Measurements from ENCODE around the gene VAMP1. TPM values are rescaled to one million over a fixed set of nuclear protein-coding genes. Genes with fewer than 3 reads are reported as not detected.
"Not testable (repeated sequence)": the region's sequence is repeated elsewhere in the genome, so short reads cannot be mapped to it uniquely, and the experiment has no call there.

Gene VAMP1
- total and polyA plus RNA-seq, 12 donors, result 1.4 to 10.2 (median 3.0) TPM

- intact Hi-C loops (cut with DNase I), result loop anchor here in 4 of 10 donors (5.0 to 10.0 kb wide), 3 partner anchors 69 to 143 kb away; no protein-coding TSS in a partner anchor
- no peak overlapping the region for H3K4me3 ChIP-seq
- H3K9me3 ChIP-seq, result no peaks in the 10 kb centered on the region
- H3K27ac ChIP-seq, result no peak overlapping the region
- DNase-seq (no peak), ATAC-seq (no peak)
- H3K36me3 ChIP-seq, result peaks cover 0 to 35% (median 17%) of the 10 kb centered on the region in 9 donors
- TF ChIP-seq, protein P1, sequence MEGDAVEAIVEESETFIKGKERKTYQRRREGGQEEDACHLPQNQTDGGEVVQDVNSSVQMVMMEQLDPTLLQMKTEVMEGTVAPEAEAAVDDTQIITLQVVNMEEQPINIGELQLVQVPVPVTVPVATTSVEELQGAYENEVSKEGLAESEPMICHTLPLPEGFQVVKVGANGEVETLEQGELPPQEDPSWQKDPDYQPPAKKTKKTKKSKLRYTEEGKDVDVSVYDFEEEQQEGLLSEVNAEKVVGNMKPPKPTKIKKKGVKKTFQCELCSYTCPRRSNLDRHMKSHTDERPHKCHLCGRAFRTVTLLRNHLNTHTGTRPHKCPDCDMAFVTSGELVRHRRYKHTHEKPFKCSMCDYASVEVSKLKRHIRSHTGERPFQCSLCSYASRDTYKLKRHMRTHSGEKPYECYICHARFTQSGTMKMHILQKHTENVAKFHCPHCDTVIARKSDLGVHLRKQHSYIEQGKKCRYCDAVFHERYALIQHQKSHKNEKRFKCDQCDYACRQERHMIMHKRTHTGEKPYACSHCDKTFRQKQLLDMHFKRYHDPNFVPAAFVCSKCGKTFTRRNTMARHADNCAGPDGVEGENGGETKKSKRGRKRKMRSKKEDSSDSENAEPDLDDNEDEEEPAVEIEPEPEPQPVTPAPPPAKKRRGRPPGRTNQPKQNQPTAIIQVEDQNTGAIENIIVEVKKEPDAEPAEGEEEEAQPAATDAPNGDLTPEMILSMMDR (IDR thresholded peaks at IDR 0.05), result no peak
- peaks cover 4 to 66% (median 21%) of the 10 kb centered on the region in 9 donors for H3K4me1 ChIP-seq
- H3K27me3 ChIP-seq, result no peaks in the 10 kb centered on the region
Measured at GRCh38 chr12:6468283-6468575, 2.2 kb downstream of the VAMP1 start.

DNA sequence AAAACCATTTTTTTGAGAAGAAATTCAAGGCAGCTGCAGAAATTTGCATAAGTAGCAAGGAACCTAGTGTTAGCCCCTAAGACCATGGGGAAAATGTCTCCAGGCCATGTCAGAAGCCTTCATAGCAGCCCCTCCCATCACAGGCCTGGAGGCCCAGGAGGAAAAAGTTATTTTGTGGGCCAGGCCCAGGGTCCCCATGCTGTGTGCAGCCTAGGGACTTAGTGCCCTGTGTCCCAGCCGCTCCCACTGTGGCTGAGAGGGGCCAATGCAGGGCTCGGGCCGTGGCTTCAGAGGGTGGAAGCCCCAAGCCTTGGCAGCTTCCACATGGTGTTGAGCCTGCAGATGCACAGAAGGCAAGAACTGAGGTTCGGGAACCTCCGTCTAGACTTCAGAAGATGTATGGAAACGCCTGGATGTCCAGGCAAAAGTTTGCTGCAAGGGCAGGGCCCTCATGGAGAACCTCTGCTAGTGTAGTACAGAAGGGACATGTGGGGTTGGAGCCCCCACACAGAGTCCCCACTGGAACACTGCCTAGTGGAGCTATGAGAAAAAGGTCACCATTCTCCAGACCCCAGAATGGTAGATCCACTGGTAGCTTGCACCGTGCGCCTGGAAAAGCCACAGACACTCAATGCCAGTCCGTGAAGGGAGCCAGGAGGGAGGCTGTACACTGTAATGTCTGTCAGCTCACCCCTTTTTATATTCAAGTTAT is 2.8 kb downstream of the VAMP1 start:
- not testable (repeated sequence) for DNase-seq, ATAC-seq, H3K9me3 ChIP-seq, H3K4me3 ChIP-seq, H3K27ac ChIP-seq, H3K27me3 ChIP-seq
- 93 to 98% methylated on average over 9 of the region's 9 CpGs for WGBS, 2 donors
- Histone ChIP-seq H3K4me1 (peaks cover 4 to 71% (median 21%) of the 10 kb centered on the region in 9 donors), H3K36me3 (peaks cover 0 to 40% (median 22%) of the 10 kb centered on the region in 9 donors)
- intact Hi-C loops (cut with DNase I), result loop anchor here in 5 of 10 donors (2.0 to 10.0 kb wide), 4 partner anchors 43 to 143 kb away; no protein-coding TSS in a partner anchor

DNA sequence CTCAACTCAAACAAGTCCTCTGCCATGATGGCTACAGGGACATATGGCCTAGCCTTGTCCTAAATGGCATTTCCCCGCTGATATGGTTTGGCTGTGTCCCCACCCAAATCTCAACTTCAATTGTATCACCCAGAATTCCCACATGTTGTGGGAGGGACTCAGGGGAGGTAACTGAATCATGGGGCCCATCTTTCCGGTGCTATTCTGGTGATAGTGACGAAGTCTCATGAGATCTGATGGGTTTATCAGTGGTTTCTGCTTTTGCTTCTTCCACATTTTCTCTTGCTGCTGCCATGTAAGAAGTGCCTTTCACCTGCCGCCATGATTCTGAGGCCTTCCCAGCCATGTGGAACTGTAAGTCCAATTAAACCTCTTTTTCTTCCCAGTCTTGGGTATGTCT is 3.7 kb downstream of the VAMP1 start:
- not testable (repeated sequence) for H3K27ac ChIP-seq, H3K27me3 ChIP-seq, DNase-seq, ATAC-seq, H3K9me3 ChIP-seq, H3K4me3 ChIP-seq
- Histone ChIP-seq H3K4me1 (peaks cover 7 to 79% (median 21%) of the 10 kb centered on the region in 9 donors), H3K36me3 (peaks cover 0 to 49% (median 32%) of the 10 kb centered on the region in 9 donors)
- intact Hi-C loops (cut with DNase I), result loop anchor here in 5 of 10 donors (2.0 to 10.0 kb wide), 4 partner anchors 42 to 142 kb away; no protein-coding TSS in a partner anchor
- 80 to 90% methylated on average over 4 of the region's 4 CpGs for WGBS, 2 donors

GRCh38 chr12:6466184-6466573 is 4.3 kb downstream of the VAMP1 start:
- TF ChIP-seq, protein P1 (IDR thresholded peaks at IDR 0.05), result no peak
- Histone ChIP-seq H3K27ac (no peak overlapping the region), H3K4me3 (no peak overlapping the region), H3K9me3 (no peaks in the 10 kb centered on the region), H3K27me3 (no peaks in the 10 kb centered on the region), H3K36me3 (peaks cover 0 to 55% (median 33%) of the 10 kb centered on the region in 9 donors), H3K4me1 (peaks cover 7 to 79% (median 23%) of the 10 kb centered on the region in 9 donors)
- WGBS, 2 donors, result 95 to 96% methylated on average over 5 of the region's 5 CpGs
- no peak for ATAC-seq
- DNase-seq, result no peak
- intact Hi-C loops (cut with DNase I), result loop anchor here in 5 of 10 donors (2.0 to 10.0 kb wide), 4 partner anchors 41 to 141 kb away; no protein-coding TSS in a partner anchor

DNA sequence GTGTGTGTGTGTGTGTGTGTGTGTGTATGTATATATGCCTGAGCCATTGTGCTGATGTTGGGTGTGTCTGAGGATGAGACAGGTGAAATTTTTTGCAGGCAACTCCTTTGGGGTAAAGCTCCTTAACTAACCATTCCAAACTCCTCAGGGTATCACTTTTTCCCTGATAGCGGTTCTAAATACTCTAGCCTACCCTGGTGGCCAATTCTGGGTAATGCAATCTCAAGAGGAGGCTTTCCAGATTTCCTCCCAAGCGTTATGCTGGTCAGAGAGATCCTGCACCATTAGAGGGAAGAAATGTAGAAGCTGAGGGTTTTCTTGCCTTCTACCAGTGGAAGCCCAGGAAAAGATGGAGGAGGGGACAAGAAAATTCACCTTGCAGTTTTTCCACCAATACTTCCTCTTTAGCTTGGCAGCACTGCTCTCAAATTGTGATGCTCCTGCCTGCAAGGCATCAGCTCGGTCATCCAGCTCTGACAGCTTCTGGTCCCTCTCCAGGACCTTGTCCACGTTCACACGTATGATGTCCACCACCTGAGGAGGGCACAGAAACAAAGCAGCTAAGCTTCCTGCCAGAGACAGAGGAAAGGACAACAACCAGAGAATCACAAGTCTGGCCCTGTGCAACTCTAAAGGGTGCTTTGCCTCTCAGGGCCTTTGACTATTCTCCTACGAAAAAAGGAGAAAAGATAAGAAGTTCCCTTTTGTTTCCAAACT is 4.9 kb downstream of the VAMP1 start:
- no peaks in the 10 kb centered on the region for H3K9me3 ChIP-seq

More for the DNA sequence above, 4.9 kb downstream of the VAMP1 start:
- intact Hi-C loops (cut with DNase I), result loop anchor here in 7 of 10 donors (1.0 to 10.0 kb wide), 7 partner anchors 41 to 141 kb away; no protein-coding TSS in a partner anchor
- ATAC-seq (peak in 6 of 8 donors; percentile 6 to 48 (median 42)), DNase-seq (peak in 1 of 2 donors; percentile 63)
- WGBS, 2 donors, result 28 to 29% methylated on average over 6 of the region's 6 CpGs
- Histone ChIP-seq H3K36me3 (peaks cover 0 to 61% (median 35%) of the 10 kb centered on the region in 9 donors), H3K27me3 (no peaks in the 10 kb centered on the region), H3K27ac (peak overlapping the region in 1 of 10 donors; percentile 50), H3K4me1 (peaks cover 7 to 82% (median 27%) of the 10 kb centered on the region in 9 donors), H3K4me3 (no peak overlapping the region)
- TF ChIP-seq, protein P1 (IDR thresholded peaks at IDR 0.05), result peak; percentile 61 to 86 (median 80)

All from heart right ventricle (tissue), 16 donors.